Measurements from ENCODE around the gene KLF16. TPM values are rescaled to one million over a fixed set of nuclear protein-coding genes. Genes with fewer than 3 reads are reported as not detected.
"Not testable (repeated sequence)": the region's sequence is repeated elsewhere in the genome, so short reads cannot be mapped to it uniquely, and the experiment has no call there.

KLF16 gene
- total RNA-seq, 4 donors from 2014 or later: 9.0 to 18.3 (median 11.6) TPM

DNA sequence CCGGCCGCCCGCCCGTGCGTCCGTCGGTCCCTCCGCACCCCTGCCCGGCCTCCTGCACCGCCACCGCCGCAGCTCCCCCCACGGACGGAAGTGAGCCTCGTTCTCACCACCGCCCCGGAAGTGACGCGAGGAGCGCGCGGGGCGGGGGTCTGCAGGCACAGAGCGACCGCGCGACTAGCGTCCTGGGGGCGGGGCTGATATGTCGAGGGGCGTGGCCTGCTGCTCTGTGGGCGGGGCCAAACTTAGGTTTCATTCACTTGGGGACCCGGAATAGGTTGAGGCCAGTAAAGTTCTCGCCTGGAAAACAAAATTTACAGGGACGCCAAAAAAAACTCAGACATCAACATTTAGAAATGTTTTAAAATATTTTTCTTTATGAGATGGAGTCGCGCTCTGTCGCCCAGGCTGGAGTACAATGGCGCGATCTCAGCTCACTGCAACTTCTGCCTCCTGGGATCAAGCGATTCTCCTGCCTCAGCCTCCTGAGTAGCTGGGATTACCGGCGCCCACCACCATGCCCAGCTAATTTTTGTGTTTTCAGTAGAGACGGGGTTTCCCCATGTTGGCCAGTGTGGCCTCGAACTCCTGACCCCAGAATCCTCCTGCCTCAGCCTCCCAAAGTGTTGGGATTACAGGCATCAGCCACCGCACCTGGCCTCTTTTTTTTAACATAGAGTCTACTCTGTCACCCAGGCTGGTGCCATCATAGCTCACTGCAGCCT lies 22.2 kb upstream of the KLF16 start, which contains the start of gene ABHD17A:
TSS of gene ABHD17A (minus strand) at position 99 of the 722 bp plus-strand sequence. CDS start 3,930 bp downstream, outside the sequence.
- 41 to 71% methylated on average over 12 to 23 of the region's 46 CpGs for WGBS, 2 donors (ENCODE audit: low coverage in 1 of 2)
- H3K27ac ChIP-seq: peak within 1 kb of the TSS; percentile 85 to 95 (median 90)
- DNase-seq: peak; percentile 96
- peak; percentile 96 to 97 (median 97) for TF ChIP-seq POLR2AphosphoS5 (IDR thresholded peaks at IDR 0.05)
- peak; percentile 69 for TF ChIP-seq POLR2A (IDR thresholded peaks at IDR 0.05)
- in situ Hi-C loops (cut with MboI; ENCODE audit: low pct_ligation_motif_present in 1 of 4, low pct_unique_long_range_greater_than_20kb in 1 of 4, low sequenced_read_pairs in 3 of 4); intact Hi-C loops (cut with DNase I; ENCODE audit: low total_unique reads); H3K27me3 ChIP-seq; H3K36me3 ChIP-seq; H3K9me3 ChIP-seq: not testable (repeated sequence)
- H3K4me1 ChIP-seq: peaks cover 22 to 35% (median 26%) of the 10 kb centered on the region in 4 donors
- H3K4me3 ChIP-seq: peak within 1 kb of the TSS; percentile 59 to 100 (median 83)

DNA sequence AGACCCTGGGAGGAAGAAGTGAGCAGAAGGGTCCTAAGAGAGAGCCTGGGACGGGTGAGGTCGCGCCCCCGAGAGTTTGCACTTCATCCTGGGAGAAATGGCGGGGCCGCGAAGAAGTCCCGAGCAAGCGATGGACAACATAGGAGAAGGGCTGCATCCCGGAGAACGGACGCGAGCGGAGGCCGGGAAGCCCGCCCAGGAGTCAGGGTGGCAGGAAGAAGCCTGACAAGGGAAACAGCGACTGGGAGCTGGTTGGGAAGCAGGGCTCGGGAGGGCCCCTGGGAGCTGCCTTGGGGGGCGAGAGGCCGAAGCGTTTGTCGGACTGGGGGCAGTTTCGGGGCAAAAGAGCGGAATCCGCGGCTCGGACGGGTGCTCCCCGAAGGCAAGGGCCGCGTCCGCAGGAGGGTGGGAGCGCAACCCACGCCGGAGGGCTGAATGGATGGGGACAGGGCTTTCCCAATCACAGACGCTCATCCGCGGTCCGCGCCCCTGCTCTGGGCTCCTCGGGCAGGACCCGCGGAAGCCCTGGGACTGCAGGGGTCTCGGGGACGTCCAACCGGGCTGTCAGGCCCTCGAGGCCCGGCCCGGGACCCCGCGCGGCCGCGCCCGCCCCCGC lies 21.4 kb upstream of the KLF16 start:
- 0% methylated on average over 46 of the region's 56 CpGs; no CpG with 5 or more reads in 1 of the 2 donors for WGBS, 2 donors (ENCODE audit: low coverage in 1 of 2)
- Histone ChIP-seq H3K27ac (peak overlapping the region; percentile 85 to 95 (median 90)), H3K36me3 (no peaks in the 10 kb centered on the region), H3K4me1 (peaks cover 22 to 39% (median 26%) of the 10 kb centered on the region in 4 donors), H3K4me3 (peak overlapping the region; percentile 59 to 100 (median 83)), H3K9me3 (no peaks in the 10 kb centered on the region), H3K27me3 (no peaks in the 10 kb centered on the region)
- no peak for TF ChIP-seq EP300 (IDR thresholded peaks at IDR 0.05; ENCODE audit: low read depth)
- no peak for TF ChIP-seq POLR2AphosphoS5 (IDR thresholded peaks at IDR 0.05)
- TF ChIP-seq, protein P1, sequence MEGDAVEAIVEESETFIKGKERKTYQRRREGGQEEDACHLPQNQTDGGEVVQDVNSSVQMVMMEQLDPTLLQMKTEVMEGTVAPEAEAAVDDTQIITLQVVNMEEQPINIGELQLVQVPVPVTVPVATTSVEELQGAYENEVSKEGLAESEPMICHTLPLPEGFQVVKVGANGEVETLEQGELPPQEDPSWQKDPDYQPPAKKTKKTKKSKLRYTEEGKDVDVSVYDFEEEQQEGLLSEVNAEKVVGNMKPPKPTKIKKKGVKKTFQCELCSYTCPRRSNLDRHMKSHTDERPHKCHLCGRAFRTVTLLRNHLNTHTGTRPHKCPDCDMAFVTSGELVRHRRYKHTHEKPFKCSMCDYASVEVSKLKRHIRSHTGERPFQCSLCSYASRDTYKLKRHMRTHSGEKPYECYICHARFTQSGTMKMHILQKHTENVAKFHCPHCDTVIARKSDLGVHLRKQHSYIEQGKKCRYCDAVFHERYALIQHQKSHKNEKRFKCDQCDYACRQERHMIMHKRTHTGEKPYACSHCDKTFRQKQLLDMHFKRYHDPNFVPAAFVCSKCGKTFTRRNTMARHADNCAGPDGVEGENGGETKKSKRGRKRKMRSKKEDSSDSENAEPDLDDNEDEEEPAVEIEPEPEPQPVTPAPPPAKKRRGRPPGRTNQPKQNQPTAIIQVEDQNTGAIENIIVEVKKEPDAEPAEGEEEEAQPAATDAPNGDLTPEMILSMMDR (IDR thresholded peaks at IDR 0.05): no peak
- no peak for TF ChIP-seq POLR2A (IDR thresholded peaks at IDR 0.05)
- DNase-seq: no peak
- in situ Hi-C loops (cut with MboI; ENCODE audit: low pct_ligation_motif_present in 1 of 4, low pct_unique_long_range_greater_than_20kb in 1 of 4, low sequenced_read_pairs in 3 of 4) (no loop called here), intact Hi-C loops (cut with DNase I; ENCODE audit: low total_unique reads) (no loop called here)

DNA sequence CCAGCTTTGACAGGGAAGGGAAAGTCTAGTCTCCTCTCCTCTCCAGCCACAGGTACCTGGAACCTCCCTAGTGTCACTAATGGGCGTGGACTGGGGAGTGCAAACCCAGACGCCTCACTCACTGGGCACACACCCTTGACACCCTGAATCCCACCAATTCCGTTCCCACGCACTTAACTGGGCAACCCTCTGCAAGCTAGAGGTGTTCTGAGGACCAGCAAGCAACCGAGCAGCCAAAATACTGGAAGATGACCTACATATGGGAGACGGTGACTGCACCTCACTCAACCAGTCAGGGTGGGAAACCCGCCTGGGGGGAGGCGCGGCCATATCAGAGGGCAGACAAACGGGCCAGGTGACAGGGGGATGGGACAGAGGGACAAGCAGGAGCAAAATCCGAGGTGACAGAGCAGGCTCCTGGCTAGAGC lies 20.9 kb upstream of the KLF16 start:
- WGBS, 2 donors (ENCODE audit: low coverage in 1 of 2): 4 to 6% methylated on average over 4 to 11 of the region's 11 CpGs
- H3K4me1 ChIP-seq: peaks cover 22 to 39% (median 26%) of the 10 kb centered on the region in 4 donors
- H3K4me3 ChIP-seq: peak overlapping the region; percentile 59 to 100 (median 83)
- H3K27me3 ChIP-seq: no peaks in the 10 kb centered on the region
- H3K9me3 ChIP-seq: no peaks in the 10 kb centered on the region
- peak; percentile 47 for DNase-seq
- no peak for TF ChIP-seq EP300 (IDR thresholded peaks at IDR 0.05; ENCODE audit: low read depth)
- TF ChIP-seq, protein P1 (IDR thresholded peaks at IDR 0.05): no peak
- peak in 1 of 3 donors; percentile 24 for TF ChIP-seq POLR2AphosphoS5 (IDR thresholded peaks at IDR 0.05)
- peak; percentile 15 for TF ChIP-seq POLR2A (IDR thresholded peaks at IDR 0.05)
- intact Hi-C loops (cut with DNase I; ENCODE audit: low total_unique reads) (no loop called here), in situ Hi-C loops (cut with MboI; ENCODE audit: low pct_ligation_motif_present in 1 of 4, low pct_unique_long_range_greater_than_20kb in 1 of 4, low sequenced_read_pairs in 3 of 4) (no loop called here)
- H3K27ac ChIP-seq: peak overlapping the region; percentile 85 to 95 (median 90)
- no peaks in the 10 kb centered on the region for H3K36me3 ChIP-seq

DNA sequence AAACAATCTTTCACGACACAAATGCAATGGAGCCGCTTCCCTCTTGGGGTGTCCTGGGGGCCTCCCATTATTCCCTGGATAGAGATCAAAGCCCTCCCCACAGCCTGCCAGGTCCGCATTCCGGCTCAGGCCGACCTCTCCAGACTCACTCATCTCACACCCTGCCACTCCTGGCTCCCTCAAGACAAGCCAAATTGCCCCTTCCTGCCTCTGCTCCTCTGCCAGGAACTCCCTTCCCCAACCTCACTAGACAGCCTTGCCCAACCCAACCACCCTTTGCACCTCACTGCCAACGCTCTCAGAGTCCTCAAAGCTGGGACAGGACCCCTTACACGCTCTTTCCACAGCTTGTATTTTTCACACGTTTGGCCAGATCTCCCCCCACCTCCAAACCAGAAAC lies 20.4 kb upstream of the KLF16 start:
- in situ Hi-C loops (cut with MboI; ENCODE audit: low pct_ligation_motif_present in 1 of 4, low pct_unique_long_range_greater_than_20kb in 1 of 4, low sequenced_read_pairs in 3 of 4) (no loop called here), intact Hi-C loops (cut with DNase I; ENCODE audit: low total_unique reads) (no loop called here)
- H3K4me3 ChIP-seq: peak overlapping the region in 3 of 4 donors; percentile 59 to 100 (median 91)
- peak overlapping the region; percentile 85 to 95 (median 90) for H3K27ac ChIP-seq
- DNase-seq: no peak
- H3K27me3 ChIP-seq: no peaks in the 10 kb centered on the region
- peaks cover 22 to 39% (median 26%) of the 10 kb centered on the region in 4 donors for H3K4me1 ChIP-seq
- no peaks in the 10 kb centered on the region for H3K9me3 ChIP-seq
- no peak for TF ChIP-seq POLR2AphosphoS5 (IDR thresholded peaks at IDR 0.05)
- TF ChIP-seq, protein P1 (IDR thresholded peaks at IDR 0.05): no peak
- TF ChIP-seq EP300 (IDR thresholded peaks at IDR 0.05; ENCODE audit: low read depth): no peak
- TF ChIP-seq POLR2A (IDR thresholded peaks at IDR 0.05): no peak
- 10 to 27% methylated on average over 2 to 8 of the region's 8 CpGs for WGBS, 2 donors (ENCODE audit: low coverage in 1 of 2)
- no peaks in the 10 kb centered on the region for H3K36me3 ChIP-seq
